KMS-11 (cell line): ENCODE measurements around the gene ZNF511.

ENCODE experiments used
- H2AFZ ChIP-seq: fragments of 200-600 bp; sonication (generic); 2 replicates; pipeline ENCODE4 v1.6.1; 2016; ENCODE audit warnings: antibody characterized with exemption, mixed run types, low read depth
- H3K27ac ChIP-seq: fragments of 200-600 bp; sonication (generic); 2 replicates; pipeline ENCODE4 v1.6.1; 2016; ENCODE audit warnings: mild to moderate bottlenecking, mixed run types
- H3K27me3 ChIP-seq: fragments of 200-600 bp; sonication (generic); 2 replicates; pipeline ENCODE4 v1.6.1; 2017; ENCODE audit warnings: mild to moderate bottlenecking, low read depth, mixed run types, moderate library complexity; ENCODE audit not compliant: insufficient read depth
- H3K36me3 ChIP-seq: fragments of 200-600 bp; sonication (generic); 2 replicates; pipeline ENCODE4 v1.6.1; 2017; ENCODE audit warnings: mild to moderate bottlenecking, mixed run types; ENCODE audit not compliant: insufficient read depth
- H3K4me1 ChIP-seq: fragments of 200-600 bp; sonication (generic); 2 replicates; pipeline ENCODE4 v1.6.1; 2016; ENCODE audit warnings: mild to moderate bottlenecking, low read depth, mixed run types; ENCODE audit not compliant: poor library complexity, severe bottlenecking
- H3K4me2 ChIP-seq: fragments of 200-600 bp; sonication (generic); 2 replicates; pipeline ENCODE4 v1.7.0; 2016; ENCODE audit warnings: mild to moderate bottlenecking, mixed run types
- H3K4me3 ChIP-seq: fragments of 200-600 bp; sonication (generic); IDR thresholded peaks from 2 replicates; pipeline ENCODE4 v1.6.1; 2017; ENCODE audit warnings: low read depth, low read length, mixed read lengths; ENCODE audit not compliant: insufficient read depth
- H3K79me2 ChIP-seq: fragments of 200-600 bp; sonication (generic); 2 replicates; pipeline ENCODE4 v1.6.1; 2016; ENCODE audit warnings: low read depth, mixed run types; ENCODE audit not compliant: insufficient read depth
- H3K9ac ChIP-seq: fragments of 200-600 bp; sonication (generic); 2 replicates; pipeline ENCODE4 v1.6.1; 2016; ENCODE audit warnings: mild to moderate bottlenecking, mixed run types
- H4K20me1 ChIP-seq: fragments of 200-600 bp; sonication (generic); 2 replicates; pipeline ENCODE4 v1.6.1; 2016; ENCODE audit warnings: mild to moderate bottlenecking, mixed run types; ENCODE audit not compliant: insufficient read depth
- CTCF ChIP-seq: fragments of 200-600 bp; sonication (generic); conservative IDR thresholded peaks from 2 replicates; pipeline ENCODE4 v1.6.1; 2017; ENCODE audit warnings: low read depth, mild to moderate bottlenecking, antibody characterized with exemption, low read length, moderate library complexity, mixed read lengths

Gene ZNF511

GRCh38 chr10:133343558-133343957 lies 34.8 kb downstream of the ZNF511 start:
- no peak overlapping the region for H3K9ac ChIP-seq
- H3K27ac ChIP-seq = no peak overlapping the region
- H3K79me2 ChIP-seq = no peaks in the 10 kb centered on the region
- no peak overlapping the region for H2AFZ ChIP-seq
- H3K4me3 ChIP-seq = no peak overlapping the region
- no peak for TF ChIP-seq CTCF
- no peak overlapping the region for H3K4me2 ChIP-seq
- no peaks in the 10 kb centered on the region for H3K36me3 ChIP-seq
- no peaks in the 10 kb centered on the region for H3K4me1 ChIP-seq
- peaks cover 20% of the 10 kb centered on the region; the same call in 1 of the 2 replicates for H3K27me3 ChIP-seq
- H4K20me1 ChIP-seq = no peaks in the 10 kb centered on the region

- TF ChIP-seq CTCF = no peak
- H3K9ac ChIP-seq = no peak overlapping the region
- H2AFZ ChIP-seq = no peak overlapping the region
- H3K27me3 ChIP-seq = peaks cover 20% of the 10 kb centered on the region; the same call in 1 of the 2 replicates
- no peaks in the 10 kb centered on the region for H3K79me2 ChIP-seq
- no peak overlapping the region for H3K27ac ChIP-seq
- H3K4me3 ChIP-seq = no peak overlapping the region
- H3K36me3 ChIP-seq = no peaks in the 10 kb centered on the region
- H3K4me1 ChIP-seq = no peaks in the 10 kb centered on the region
- no peak overlapping the region for H3K4me2 ChIP-seq
- H4K20me1 ChIP-seq = no peaks in the 10 kb centered on the region
Observed at GRCh38 chr10:133344236-133344635, 35.5 kb downstream of the ZNF511 start.

- H3K79me2 ChIP-seq = no peaks in the 10 kb centered on the region
- TF ChIP-seq CTCF = no peak
- peaks cover 16% of the 10 kb centered on the region; the same call in 1 of the 2 replicates for H3K27me3 ChIP-seq
- no peaks in the 10 kb centered on the region for H4K20me1 ChIP-seq
- no peak overlapping the region for H2AFZ ChIP-seq
- no peak overlapping the region for H3K4me3 ChIP-seq
- H3K4me2 ChIP-seq = no peak overlapping the region
- H3K4me1 ChIP-seq = no peaks in the 10 kb centered on the region
- H3K27ac ChIP-seq = no peak overlapping the region
- H3K36me3 ChIP-seq = no peaks in the 10 kb centered on the region
- no peak overlapping the region for H3K9ac ChIP-seq
Observed at GRCh38 chr10:133346413-133346812, 37.7 kb downstream of the ZNF511 start.

GRCh38 chr10:133347710-133348517 lies 39.2 kb downstream of the ZNF511 start:
- no peak overlapping the region for H2AFZ ChIP-seq
- H3K27me3 ChIP-seq = peaks cover 6% of the 10 kb centered on the region; the same call in 1 of the 2 replicates
- H3K79me2 ChIP-seq = no peaks in the 10 kb centered on the region
- H3K36me3 ChIP-seq = no peaks in the 10 kb centered on the region
- no peaks in the 10 kb centered on the region for H4K20me1 ChIP-seq
- H3K9ac ChIP-seq = no peak overlapping the region
- H3K4me3 ChIP-seq = no peak overlapping the region
- no peak overlapping the region for H3K27ac ChIP-seq
- H3K4me1 ChIP-seq = no peaks in the 10 kb centered on the region
- TF ChIP-seq CTCF = no peak
- no peak overlapping the region for H3K4me2 ChIP-seq
